Activated CD8-positive, alpha-beta T cell treated with anti-CD3 and anti-CD28 coated beads, Interleukin-2, amount 10 ng/mL, durations not matched to agents 7 days and 5 days (primary cell): ENCODE data around the gene EMC9. TPM values are rescaled to one million over a fixed set of nuclear protein-coding genes. Genes with fewer than 3 reads are reported as not detected.

Source experiments
- ATAC-seq: fragments of 150-1000 bp; cut with Tn5 transposase; one replicate; pipeline ENCODE4 v1.10.0; 2021; ENCODE audit warnings: moderate library complexity
- CTCF ChIA-PET: fragments of 350-600 bp; sonication (Branson Sonifier 250); formaldehyde crosslinking; loops from one replicate; lab custom pipeline; 2021; ENCODE audit warnings: antibody characterized with exemption; lab: Charles Lee
- POLR2A ChIA-PET: fragments of 350-600 bp; sonication (Branson Sonifier 250); formaldehyde crosslinking; loops from one replicate; lab custom pipeline; 2021; ENCODE audit warnings: antibody characterized with exemption; lab: Charles Lee
- DNase-seq: peaks from one replicate; pipeline ENCODE4 v3.0.0-alpha.2; 2020
- H3K27ac Mint-ChIP-seq: one replicate; pipeline ENCODE4 v1.8.0; 2021; ENCODE audit warnings: mild to moderate bottlenecking, mixed read lengths
- H3K27me3 Mint-ChIP-seq: one replicate; pipeline ENCODE4 v1.8.0; 2021; ENCODE audit warnings: low read depth, mixed read lengths
- H3K36me3 Mint-ChIP-seq: one replicate; pipeline ENCODE4 v1.8.0; 2021; ENCODE audit warnings: low read depth, mixed read lengths
- H3K4me1 Mint-ChIP-seq: one replicate; pipeline ENCODE4 v1.8.0; 2021; ENCODE audit warnings: low read depth, mixed read lengths
- H3K4me3 Mint-ChIP-seq: one replicate; pipeline ENCODE4 v1.8.0; 2021; ENCODE audit warnings: mild to moderate bottlenecking, mixed read lengths
- H3K9me3 Mint-ChIP-seq: one replicate; pipeline ENCODE4 v1.8.0; 2022; ENCODE audit warnings: mixed read lengths; ENCODE audit not compliant: insufficient read depth
- total RNA-seq, 2 experiments: library from RNA; stranded (reverse); gene quantifications; one replicate each; pipeline ENCODE4 v1.2.3, GENCODE V29; 2021

The EMC9 gene
- total RNA-seq, 2 experiments from 2014 or later, result 49.9 to 53.2 TPM

GRCh38 chr14:24095271-24096068 lies 45.9 kb downstream of the EMC9 start:
- peaks cover 35% of the 10 kb centered on the region for H3K4me1 Mint-ChIP-seq
- ATAC-seq, result peak; percentile 18
- H3K27ac Mint-ChIP-seq, result peak overlapping the region; percentile 99
- peaks cover 37% of the 10 kb centered on the region for H3K36me3 Mint-ChIP-seq
- peak; percentile 72 for DNase-seq
- no peaks in the 10 kb centered on the region for H3K9me3 Mint-ChIP-seq
- no peaks in the 10 kb centered on the region for H3K27me3 Mint-ChIP-seq
- peak overlapping the region; percentile 100 for H3K4me3 Mint-ChIP-seq
- POLR2A ChIA-PET, result interaction anchor here (0.6 to 6.4 kb wide), 17 partner anchors 11 to 485 kb away, joined by 3 to 89 read pairs (median 7); partner anchors contain the start of genes CARMIL3, DCAF11, EMC9 and IRF9
- CTCF ChIA-PET, result interaction anchor here (0.7 to 11.8 kb wide), 14 partner anchors 10 to 336 kb away, joined by 3 to 315 read pairs (median 6); partner anchors contain the start of genes CARMIL3, DCAF11, IRF9 and NRL

DNA sequence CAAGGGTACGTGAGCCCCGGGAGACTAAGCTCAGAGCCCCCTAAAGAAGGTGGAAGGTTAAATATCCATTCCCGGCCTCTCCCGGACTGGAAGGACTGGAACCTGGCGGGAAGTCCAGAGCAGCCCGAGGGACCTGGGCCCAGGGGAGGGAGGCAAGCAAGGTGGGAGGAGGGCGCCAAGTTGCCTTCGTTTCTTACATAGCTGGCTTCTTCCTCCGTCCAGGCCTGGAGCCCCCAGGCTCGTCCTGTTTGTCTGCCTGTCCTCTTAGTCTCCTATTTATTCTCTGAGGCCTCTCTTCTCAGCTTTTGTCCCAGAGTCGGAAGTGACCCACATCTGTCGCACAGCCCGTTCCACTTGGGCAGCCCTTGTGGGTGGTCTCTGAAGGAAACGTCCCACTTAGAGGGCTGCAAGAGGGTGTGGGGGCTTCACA lies 46.5 kb downstream of the EMC9 start:
- DNase-seq, result peak; percentile 32
- Mint-ChIP-seq H3K4me3 (peak overlapping the region; percentile 100), H3K9me3 (no peaks in the 10 kb centered on the region), H3K27ac (peak overlapping the region; percentile 99), H3K36me3 (peaks cover 34% of the 10 kb centered on the region), H3K4me1 (peaks cover 38% of the 10 kb centered on the region), H3K27me3 (no peaks in the 10 kb centered on the region)
- CTCF ChIA-PET, result interaction anchor here (0.7 to 11.8 kb wide), 15 partner anchors 10 to 337 kb away, joined by 3 to 315 read pairs (median 6); partner anchors contain the start of genes CARMIL3, DCAF11, IRF9 and NRL
- peak; percentile 3 for ATAC-seq
- POLR2A ChIA-PET, result interaction anchor here (0.6 to 6.4 kb wide), 18 partner anchors 10 to 485 kb away, joined by 3 to 89 read pairs (median 6); partner anchors contain the start of genes CARMIL3, DCAF11, EMC9 and IRF9

DNA sequence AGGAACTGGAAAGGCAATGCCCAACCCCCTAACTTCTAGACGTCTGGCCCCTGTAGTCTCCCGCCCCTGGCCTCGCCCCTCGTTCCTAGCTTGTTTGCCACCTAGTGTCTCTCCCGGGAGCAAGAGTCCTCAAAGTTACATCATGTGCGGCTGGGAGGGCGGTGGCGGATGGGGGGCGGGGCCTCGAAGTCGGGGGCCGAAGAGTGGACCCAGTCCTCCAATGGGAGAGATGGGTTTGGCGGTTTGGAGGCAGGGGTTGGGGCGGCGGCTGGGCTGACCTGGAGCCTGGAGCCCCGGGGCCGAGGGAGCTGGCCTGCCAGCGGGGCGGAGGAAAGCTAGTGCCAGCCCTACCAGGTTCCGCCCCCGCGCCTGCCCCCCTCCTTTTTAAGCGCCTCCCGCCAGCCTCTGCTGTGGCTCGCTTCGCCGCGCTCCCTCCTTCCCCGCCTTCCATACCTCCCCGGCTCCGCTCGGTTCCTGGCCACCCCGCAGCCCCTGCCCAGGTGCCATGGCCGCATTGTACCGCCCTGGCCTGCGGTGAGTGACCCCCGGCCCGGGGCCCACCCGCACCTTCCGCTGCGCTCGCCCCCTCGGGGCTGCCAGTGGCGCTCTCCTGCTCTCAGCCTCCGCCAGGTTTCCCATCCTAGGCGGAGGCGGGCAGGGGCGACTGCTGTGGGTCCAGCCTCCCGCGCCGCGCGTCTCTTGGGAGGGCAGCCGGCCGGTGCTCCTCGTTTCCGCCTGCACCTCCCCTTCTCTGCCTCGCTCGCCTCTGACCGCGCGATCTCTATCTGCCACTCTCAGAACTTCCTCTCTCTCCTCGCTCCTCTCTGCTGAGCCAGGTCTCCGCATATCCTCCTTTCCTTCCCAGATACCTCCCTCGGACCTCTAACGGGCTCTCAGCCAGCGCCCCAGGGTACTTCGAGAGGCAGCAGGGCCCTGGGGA lies 47.2 kb downstream of the EMC9 start, which contains the start of gene PCK2:
PCK2 (plus strand) TSS at position 411 of the 940 bp plus-strand sequence; CDS start at position 506, 95 bp downstream.
- CTCF ChIA-PET, result interaction anchor here (0.6 to 11.8 kb wide), 17 partner anchors 9 to 338 kb away, joined by 3 to 315 read pairs (median 6); partner anchors contain the start of genes CARMIL3, CIDEB, DCAF11 and IRF9
- POLR2A ChIA-PET, result interaction anchor here (0.6 to 6.4 kb wide), 19 partner anchors 9 to 484 kb away, joined by 3 to 89 read pairs (median 6); partner anchors contain the start of genes CARMIL3, DCAF11, EMC9 and IPO4
- H3K36me3 Mint-ChIP-seq, result peaks cover 28% of the 10 kb centered on the region
- no peaks in the 10 kb centered on the region for H3K9me3 Mint-ChIP-seq
- H3K4me3 Mint-ChIP-seq, result peak within 1 kb of the TSS; percentile 100
- peak within 1 kb of the TSS; percentile 99 for H3K27ac Mint-ChIP-seq
- DNase-seq (peak; percentile 84), ATAC-seq (peak; percentile 80)
- no peaks in the 10 kb centered on the region for H3K27me3 Mint-ChIP-seq
- H3K4me1 Mint-ChIP-seq, result peaks cover 42% of the 10 kb centered on the region

GRCh38 chr14:24093207-24093900 lies 48.0 kb downstream of the EMC9 start:
- ATAC-seq (no peak), DNase-seq (no peak)
- Mint-ChIP-seq H3K4me3 (peak overlapping the region; percentile 100), H3K36me3 (peaks cover 23% of the 10 kb centered on the region), H3K4me1 (peaks cover 42% of the 10 kb centered on the region), H3K27ac (peak overlapping the region; percentile 99), H3K27me3 (no peaks in the 10 kb centered on the region), H3K9me3 (no peaks in the 10 kb centered on the region)
- ChIA-PET CTCF (interaction anchor here (0.6 to 11.8 kb wide), 10 partner anchors 9 to 338 kb away, joined by 3 to 315 read pairs (median 6); partner anchors contain the start of genes DCAF11, IRF9 and NRL), POLR2A (interaction anchor here (1.2 to 6.4 kb wide), 10 partner anchors 12 to 95 kb away, joined by 3 to 89 read pairs (median 20); partner anchors contain the start of genes DCAF11, IPO4, IRF9 and NRL)

DNA sequence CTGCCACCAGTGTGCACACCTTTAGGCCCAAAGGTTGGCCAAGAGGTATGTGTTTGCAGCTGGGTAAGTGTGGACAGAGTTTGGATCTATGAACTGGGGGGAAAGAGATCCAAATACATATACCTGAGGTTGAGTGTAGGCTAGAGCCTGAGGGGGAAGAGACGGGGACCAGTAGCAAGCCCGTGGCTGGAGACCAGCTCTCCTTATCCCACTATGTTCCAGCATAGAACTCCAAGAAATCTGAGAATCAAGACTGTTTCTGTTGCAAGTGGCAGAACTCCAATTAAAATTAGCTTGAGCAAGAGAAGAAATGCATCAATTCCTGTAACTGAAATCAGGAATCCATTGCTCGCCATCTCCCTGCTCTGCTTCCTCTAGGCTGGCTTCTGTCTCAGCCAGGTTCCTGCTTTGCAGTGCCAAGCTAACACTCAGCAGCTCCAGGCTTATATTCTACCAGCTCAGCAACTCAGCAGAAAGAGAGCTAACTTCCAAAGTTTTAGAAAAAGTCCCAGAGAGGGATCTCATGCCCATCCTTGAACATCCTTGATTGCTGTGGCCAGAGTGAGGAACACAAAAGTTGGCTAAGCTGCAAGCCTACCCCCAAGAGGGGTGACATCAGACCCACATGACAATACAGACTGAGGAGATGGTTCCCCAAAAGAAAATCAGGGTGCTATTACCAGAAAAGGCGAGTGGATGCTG lies 48.7 kb downstream of the EMC9 start:
- H3K4me1 Mint-ChIP-seq, result peaks cover 42% of the 10 kb centered on the region
- H3K36me3 Mint-ChIP-seq, result peaks cover 19% of the 10 kb centered on the region
- peak overlapping the region; percentile 100 for H3K4me3 Mint-ChIP-seq
- ChIA-PET CTCF (interaction anchor here (0.8 to 11.8 kb wide), 10 partner anchors 8 to 69 kb away, joined by 3 to 315 read pairs (median 6); partner anchors contain the start of genes DCAF11, IRF9 and NRL), POLR2A (interaction anchor here (1.9 to 6.4 kb wide), 5 partner anchors 11 to 69 kb away, joined by 11 to 89 read pairs (median 30); partner anchors contain the start of genes DCAF11, IRF9 and NRL)
- H3K9me3 Mint-ChIP-seq, result no peaks in the 10 kb centered on the region
- no peaks in the 10 kb centered on the region for H3K27me3 Mint-ChIP-seq
- peak overlapping the region; percentile 99 for H3K27ac Mint-ChIP-seq
- no peak for DNase-seq
- no peak for ATAC-seq

GRCh38 chr14:24092110-24092504 lies 49.3 kb downstream of the EMC9 start:
- H3K9me3 Mint-ChIP-seq, result no peaks in the 10 kb centered on the region
- CTCF ChIA-PET, result interaction anchor here (0.8 to 11.8 kb wide), 12 partner anchors 8 to 69 kb away, joined by 3 to 315 read pairs (median 8); partner anchors contain the start of genes DCAF11, IRF9 and NRL
- DNase-seq (no peak), ATAC-seq (no peak)
- peaks cover 19% of the 10 kb centered on the region for H3K36me3 Mint-ChIP-seq
- H3K4me3 Mint-ChIP-seq, result no peak overlapping the region
- peaks cover 42% of the 10 kb centered on the region for H3K4me1 Mint-ChIP-seq
- no peaks in the 10 kb centered on the region for H3K27me3 Mint-ChIP-seq
- POLR2A ChIA-PET, result interaction anchor here (1.9 to 6.4 kb wide), 5 partner anchors 11 to 70 kb away, joined by 11 to 89 read pairs (median 30); partner anchors contain the start of genes DCAF11, IRF9 and NRL
- peak overlapping the region; percentile 62 for H3K27ac Mint-ChIP-seq

DNA sequence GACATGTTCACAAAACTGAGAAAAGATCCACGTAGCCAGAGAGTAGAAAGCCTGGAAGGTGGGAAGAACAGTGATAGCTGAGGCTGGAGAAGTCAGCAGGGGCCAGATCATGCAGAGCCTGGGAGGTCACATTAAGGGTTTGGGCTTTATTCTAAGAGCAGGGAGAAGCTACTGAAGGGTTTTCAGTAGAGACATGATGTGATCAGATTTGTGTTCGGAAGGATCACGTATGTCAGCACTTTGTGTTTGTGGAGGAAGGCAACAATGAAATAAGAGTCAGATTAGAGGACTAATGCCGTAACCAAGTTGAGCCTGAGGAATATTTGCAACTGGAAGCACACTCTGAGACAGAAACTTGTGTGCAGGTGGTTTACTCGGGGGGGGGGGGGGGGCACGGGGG lies 51.5 kb downstream of the EMC9 start:
- Mint-ChIP-seq H3K9me3 (no peaks in the 10 kb centered on the region), H3K27ac (no peak overlapping the region)
- POLR2A ChIA-PET, result interaction anchor here (1.0 to 1.5 kb wide), 3 partner anchors 8 to 17 kb away, joined by 3 read pairs; no protein-coding TSS in a partner anchor

More for the DNA sequence above, 51.5 kb downstream of the EMC9 start:
- Mint-ChIP-seq H3K36me3 (peaks cover 3% of the 10 kb centered on the region), H3K4me3 (no peak overlapping the region), H3K27me3 (no peaks in the 10 kb centered on the region), H3K4me1 (peaks cover 29% of the 10 kb centered on the region)
- CTCF ChIA-PET, result interaction anchor here (1.0 to 11.8 kb wide), 20 partner anchors 9 to 210 kb away, joined by 3 to 315 read pairs (median 9); partner anchors contain the start of genes CARMIL3, DCAF11, DHRS1 and IRF9
- ATAC-seq, result no peak
- no peak for DNase-seq
